G401.6 (cell line): ENCODE measurements around the gene FOXO6.

ENCODE experiments used
- FAIRE-seq: peaks from 2 replicates; lab custom pipeline; 2012; peaks lifted over from hg19 to GRCh38; lab: Jason Lieb, UNC

Gene FOXO6

DNA sequence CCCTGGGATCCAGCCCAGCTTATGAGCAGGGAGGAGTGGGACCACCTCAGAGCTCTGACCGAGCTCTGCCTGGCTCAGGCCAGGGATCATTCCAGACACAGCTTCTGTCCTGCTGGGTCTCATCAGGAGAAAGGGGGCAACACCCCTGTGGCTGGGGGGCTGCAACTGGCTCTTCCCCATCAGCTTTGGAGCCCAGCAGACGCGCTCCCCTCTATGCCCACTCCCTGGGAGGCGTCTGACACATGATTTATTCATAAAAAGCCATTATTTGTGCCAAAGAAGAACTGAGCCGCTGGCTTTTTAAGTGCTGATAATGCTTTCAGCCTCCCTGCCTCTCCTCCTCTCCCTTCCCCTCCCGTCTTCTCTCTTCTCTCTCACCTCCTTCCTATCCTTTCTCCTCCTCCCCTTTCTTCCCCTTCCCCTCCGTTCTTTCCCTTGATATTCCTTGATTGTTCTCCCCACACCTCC, 25.0 kb downstream of the FOXO6 start:
- FAIRE-seq: no peak

DNA sequence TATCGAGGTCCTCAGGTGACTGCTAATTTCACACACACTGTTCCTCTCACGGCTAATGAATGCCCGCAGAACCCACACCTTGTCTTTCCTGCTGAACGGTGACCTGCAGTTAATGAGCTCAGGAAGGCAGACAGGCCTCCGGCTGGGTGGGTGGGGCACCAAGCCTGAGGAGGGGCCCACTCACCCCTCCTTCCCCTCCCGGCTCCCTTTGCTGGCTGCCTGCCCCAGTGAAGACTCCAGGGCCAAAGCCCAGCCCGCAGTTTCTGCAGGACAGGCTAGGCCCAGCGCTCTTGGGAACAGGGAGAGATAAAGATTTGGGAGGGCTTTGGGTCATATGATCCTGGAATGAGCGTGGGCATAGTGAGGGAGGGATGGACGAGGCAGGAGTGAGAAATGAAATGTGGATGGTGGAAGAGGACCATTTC, 26.4 kb downstream of the FOXO6 start:
- no peak for FAIRE-seq

DNA sequence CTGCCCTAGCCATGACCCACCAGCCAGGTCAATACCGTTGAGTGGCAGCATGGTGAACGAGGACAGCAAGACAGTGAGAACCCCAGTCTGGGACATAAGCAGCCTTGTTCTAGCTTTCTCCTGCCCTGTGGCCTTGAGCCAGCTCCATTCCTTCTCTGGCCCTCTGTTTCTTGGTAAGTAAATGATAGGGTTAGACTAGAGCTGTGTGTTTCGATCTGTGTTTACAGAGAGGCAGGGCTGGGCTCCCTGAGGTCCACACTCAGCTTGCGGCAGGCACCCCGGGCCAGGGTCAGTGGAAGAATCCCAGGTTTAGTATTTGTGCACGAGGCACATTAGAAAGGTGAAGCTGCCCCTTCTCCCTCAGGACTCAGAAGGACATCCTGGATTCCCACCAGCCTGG, 27.3 kb downstream of the FOXO6 start:
- no peak for FAIRE-seq

DNA sequence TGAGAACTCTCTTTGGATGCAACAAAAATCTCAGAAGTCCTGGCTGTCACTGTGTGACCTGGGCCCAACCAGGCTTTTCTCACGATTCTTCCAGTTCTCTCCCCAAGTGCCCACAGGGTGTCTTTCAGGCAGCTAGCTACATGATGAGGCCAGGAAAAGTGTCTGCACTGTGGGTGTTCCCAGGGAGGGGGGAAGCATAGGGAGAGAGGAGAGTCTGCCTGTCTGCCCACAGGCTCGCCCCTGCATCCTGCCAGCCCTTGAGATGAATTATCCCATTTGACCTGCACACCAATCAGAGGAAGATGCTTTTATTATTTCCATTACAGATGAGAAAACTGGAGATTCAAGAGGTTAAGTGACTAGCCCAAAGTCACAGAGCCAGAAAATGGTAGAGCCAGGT, 27.8 kb downstream of the FOXO6 start:
- no peak for FAIRE-seq

DNA sequence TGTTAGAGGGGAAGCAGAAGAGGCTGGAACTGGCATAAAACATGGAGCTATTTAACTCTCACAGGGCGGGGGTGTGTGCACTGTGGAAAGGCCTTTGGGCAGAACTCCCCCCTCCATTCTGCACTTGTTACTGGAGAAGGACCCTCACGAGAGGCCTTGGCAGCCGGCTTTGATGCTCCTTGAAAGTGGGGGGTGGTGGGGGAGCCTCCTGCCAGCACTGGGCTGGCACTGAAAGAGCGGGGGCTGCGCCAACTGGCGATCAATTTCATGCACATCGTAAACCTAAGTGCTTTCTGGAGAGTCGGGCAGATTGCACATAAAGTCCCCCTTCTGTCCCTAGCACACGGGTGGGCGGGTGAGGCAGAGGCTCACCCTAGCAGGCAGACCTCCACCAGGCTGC, 28.9 kb downstream of the FOXO6 start:
- no peak for FAIRE-seq

DNA sequence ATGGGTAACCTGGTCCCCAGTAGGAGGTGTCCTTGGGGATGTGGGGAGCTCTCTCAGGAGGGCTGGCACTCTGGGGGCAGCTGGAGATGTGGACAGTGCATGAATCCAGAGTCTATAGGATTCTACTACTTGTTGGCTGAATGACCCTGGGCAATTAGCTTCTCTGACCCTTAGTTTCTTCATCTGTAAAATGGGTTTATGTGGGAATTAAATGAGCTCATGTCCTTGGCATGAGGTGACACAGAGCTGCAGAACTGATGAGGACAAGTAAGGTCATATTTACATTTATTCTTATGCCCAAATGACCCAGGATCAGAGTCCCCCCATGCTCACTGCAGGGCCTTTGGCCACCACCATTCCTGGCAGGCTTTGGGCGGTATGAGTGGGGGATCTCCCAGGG, 29.3 kb downstream of the FOXO6 start:
- no peak for FAIRE-seq

DNA sequence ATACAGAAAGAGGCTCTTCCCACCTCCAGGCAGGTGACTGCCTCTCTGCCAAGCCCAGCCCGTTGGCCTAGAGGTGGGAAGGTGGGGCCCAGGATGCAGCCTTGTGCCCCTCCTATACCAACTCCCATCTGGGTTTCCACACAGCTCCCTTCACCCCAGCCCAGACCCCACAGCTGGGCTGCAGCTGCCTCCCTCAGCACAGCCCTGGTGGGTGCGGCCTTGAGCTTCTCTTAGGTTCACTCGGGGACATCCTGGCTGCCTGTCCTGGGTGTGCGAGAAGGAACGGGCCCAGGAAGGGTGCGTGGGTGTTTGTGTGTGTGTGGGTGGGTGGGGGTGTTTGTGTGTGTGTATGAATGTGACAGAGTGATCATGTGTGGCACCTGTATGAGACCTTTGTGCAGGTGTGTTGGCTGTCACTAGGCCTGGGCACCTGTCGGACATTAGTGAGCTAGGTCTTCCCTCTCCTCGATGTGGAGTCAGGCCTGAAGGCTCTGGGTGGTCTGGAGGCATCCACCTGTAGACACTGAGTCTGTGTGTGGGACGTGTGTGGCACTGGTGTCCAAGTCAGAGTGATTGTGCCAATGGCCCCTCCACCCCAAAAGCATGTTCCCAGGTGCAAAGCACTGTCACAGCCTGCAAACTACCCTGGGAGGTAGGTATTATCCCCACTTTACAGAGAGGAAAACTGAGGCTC, 30.7 kb downstream of the FOXO6 start:
- no peak for FAIRE-seq

DNA sequence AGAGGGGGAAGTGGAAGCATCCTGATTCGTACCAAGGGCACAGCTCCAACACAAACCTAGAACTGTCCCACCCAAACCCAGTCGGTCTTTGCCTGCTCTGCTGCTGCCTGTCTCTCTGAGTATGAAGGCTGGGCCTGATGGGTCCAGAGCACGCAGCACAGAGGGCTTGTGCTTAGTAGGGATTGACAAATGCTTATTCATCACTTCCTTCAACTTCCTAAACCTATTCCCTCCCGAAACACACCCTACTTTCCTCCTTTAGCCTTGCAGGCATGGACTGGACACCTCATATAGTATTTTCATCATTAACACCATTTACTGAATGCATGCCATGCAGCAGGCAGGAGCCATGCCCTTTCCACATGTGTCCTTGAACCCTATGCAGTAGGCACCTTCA, 31.3 kb downstream of the FOXO6 start:
- no peak for FAIRE-seq

DNA sequence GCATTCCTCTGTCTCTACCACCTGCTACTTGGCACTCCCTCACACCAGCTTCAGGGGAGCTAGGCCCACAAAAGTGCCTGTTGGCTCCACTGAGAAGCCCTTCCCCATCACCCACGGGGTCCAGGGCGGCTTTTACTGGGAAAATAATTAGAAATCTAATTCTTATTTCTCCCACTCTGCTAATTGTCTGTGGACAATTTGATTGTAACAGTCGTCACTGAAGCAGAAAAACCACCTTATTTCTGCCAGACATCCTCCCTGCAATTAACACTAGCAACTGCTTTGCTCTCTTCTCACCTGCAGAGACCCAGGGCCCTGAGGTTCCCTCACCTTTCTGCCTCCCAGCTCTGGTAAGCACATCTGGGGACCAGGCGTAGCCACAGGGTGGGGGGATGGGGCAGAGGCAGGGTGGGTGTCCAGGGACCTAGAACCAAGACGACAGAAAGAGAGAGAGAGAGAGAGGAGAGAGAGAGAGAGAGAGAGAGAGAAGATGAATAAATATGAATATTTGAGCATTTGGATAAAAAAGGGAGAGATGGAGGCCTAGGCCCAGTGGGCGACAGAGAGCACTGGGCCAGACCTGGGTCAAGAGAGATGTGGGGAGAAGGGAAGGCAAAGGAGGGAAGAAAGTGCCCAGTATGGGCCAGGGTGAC, 32.6 kb downstream of the FOXO6 start:
- FAIRE-seq: no peak

DNA sequence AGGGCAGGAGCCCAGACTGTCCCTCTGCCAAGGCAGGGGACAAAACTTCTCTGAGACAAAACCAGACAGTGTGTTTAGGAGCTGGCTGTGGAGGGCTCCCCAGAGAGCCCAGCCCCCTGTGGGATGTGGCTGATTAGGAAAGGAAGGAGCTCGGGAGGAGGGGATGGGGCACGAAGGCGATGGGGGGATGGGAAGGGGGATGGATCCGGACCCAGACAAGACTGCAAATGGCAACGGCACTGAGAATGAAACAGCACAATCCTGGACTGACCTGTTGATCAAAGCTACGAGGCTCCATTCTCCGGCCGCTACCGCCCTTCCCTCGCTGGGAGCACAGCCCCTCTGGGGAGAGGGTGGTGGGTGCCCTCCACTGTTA, 33.1 kb downstream of the FOXO6 start:
- FAIRE-seq: no peak

DNA sequence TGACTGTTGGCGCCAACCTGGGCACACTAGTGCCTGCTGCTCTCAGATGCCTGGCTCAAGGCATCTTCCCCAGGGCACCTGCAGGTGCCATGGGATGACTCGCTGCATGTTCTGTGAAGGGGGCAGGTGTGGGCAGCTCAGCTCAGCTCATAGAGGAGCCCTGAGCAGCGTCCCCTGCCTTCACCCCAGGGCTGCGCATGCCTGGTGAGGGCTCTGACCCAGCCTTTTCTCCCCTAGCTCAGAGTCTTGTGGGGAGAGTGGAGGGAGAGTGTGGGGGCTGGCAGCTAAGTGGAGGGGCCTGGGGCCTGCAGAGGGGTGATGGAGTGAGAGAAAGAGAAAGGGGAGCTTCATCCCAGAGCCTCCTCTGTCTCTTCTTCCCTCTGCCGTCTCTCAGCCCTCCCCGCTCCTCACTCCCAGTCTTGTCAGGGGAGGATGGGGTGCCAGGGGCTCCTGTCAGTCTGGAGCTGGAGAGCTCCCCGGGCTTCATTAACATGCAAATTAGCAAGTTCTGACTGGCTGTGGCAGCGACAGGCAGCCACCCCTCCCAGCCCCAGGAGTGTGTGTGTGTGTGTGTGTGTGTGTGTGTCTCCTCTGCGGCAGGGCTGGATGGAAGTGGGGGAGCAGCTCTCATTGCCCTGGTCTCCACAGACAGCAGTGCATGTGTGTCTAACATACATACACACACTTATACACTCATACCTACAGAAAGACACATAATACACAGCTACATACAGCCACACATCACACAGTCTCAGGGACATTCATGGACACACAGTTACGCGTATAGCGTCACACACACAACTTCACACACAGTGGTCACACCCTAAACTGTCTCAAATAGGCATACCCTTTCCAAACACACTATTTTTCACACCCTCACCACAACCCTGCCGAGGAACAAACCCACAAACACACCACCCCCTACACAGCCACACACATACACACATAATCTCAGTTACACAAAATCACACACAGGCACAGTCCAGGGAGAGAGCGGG, 34.0 kb downstream of the FOXO6 start:
- no peak for FAIRE-seq

DNA sequence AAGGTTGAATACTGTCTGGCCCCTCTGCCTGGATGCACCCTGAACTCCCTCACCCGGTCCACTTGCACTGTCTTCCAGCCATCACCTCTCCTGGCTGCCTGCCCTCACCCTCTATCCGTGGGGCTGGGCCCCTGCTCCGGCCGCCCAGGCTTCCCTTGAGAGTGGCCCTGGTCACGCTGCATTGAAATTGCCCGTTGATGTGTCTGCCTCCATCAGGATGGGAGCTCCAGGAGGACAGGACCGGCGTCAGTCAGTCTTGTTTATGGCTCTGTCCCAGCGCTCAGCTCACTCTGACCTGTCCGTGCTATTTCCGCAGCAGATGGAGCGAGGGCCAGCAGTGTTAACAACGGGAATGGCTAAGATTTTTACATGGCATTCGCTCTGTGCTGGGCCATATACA, 34.9 kb downstream of the FOXO6 start:
- no peak for FAIRE-seq

DNA sequence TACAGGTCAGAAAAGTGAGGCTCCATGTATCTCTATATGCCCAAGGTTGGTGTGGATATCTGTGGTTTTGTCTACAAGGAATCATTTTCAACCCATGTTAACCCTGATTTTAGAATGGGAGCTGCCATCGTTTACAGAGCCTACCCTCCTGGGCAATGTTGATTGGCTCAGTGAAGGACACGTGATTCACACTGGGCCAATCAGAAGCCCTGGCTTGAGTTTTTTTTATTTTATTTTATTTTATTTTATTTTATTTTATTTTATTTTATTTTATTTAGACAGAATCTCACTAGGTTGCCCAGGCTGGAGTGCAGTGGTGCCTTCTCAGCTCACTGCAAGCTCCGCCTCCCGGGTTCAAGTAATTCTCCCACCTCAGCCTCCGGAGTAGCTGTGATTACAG, 35.8 kb downstream of the FOXO6 start:
- no peak for FAIRE-seq

DNA sequence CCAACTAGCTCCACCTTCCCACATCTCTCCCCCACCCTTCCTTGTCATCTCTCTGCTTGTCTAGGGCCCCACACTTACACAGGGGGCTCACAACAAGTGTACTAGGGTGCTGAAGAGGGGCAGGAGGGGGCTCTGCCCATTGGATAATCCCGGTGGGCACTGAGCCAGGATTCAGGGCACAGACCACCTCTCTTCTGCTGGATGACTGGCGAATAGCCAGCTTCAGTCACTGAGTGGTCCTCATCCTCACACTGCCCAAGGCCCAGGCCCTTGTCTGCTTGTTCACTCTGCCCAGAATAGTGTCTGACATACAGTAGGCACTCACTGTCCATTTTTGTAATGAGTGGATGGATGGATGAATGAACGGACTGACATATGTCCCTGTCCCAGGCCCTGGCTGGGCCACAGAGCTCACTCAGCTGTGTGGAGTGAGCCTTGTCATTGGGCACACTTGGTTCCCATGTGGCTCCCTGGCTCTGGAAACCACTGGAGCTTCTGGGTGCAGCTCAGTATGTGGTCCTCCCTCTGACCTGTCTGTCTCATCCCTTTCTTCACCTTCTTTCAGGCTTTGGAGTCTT, 36.6 kb downstream of the FOXO6 start:
- FAIRE-seq: no peak

DNA sequence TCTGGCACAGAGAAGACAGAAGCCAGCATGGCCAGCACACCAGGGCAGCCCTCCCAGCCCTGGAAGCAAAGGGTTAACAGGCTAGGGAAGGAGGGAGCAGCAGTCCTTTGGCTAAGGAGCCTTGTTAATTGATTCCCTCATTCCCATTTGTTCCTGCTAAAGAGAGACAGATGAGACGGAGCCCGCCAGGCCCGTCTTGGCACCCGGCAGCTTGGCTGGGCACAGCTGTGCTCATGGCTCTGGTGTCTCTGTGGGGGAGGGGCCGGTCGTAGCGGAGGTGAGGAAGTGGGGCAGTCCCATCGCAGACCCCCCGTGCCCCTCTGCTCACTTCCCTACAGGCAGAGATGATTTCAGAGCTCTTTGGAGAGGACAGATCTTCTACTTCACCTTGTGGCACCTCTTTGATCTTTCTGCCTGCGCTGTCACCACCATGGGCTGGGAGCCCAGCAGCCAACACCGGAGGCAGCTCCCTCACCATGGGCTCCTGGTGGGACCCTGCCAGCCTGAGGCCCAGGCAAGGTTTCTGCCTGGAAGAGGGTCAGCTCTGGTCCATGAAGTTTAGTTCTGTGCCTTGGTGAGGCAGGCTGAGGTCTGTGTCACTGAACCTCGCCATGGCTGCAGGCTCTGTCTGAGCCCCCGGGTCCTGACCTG, 38.0 kb downstream of the FOXO6 start:
- FAIRE-seq: no peak

DNA sequence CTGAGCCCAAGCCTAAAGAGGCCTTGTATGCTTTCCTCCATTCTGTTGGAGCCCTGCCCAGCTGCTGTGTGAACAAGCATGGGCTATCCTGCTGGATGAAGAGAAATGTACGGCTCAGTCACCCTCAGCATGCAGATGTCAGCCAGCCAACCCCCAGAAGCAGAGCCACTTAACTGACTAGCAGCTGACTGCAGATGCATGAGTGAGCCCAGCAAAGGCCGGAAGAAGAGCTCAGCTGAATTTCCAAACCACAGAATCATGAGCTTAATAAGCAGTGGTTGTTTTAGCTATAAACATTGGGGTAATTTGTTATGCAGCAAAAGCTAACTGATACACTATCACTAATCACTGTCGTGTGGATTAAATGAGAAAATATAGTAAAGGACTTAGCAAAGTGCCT, 39.0 kb downstream of the FOXO6 start:
- FAIRE-seq: no peak

DNA sequence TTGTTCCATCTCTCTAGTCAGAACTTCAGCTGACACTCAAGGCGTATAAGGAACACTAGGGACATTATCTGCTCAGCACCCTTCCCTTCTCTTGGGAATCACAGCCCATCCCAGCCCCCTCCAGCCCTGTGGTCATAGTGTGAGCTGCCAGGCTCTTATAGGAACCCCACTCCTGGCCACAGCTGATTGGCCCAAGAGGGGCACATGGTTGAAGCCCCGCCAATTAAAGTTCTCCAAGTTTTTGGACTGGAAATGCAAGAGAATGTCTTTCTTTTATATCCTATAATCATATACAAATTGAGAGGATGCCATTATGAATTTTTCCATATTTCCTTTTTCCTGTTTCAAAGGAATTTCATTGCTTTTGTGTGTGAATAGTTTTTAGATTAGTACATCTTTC, 40.7 kb downstream of the FOXO6 start:
- FAIRE-seq: no peak

DNA sequence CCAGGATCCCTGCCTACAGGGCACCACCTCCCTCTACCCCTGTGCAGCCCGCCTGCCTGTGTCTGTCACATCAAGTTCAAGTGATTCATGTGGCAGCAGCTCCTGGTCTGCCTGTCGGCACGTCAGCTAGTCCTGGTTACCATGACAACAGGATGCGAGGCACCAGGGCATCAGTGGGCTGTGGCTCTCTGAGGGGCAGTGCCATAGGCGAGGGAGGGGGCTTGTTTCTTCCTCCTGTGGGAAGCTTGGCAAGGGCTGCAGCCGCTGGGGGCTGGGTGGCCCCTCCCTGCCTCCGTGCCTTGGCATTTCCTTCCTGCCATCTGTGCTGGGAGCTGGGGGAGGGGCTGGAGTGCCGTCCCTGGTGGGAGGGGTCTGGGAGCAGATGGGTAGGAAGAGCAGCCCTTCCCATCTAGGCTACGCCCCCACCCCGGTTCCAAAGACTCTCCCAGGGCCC, 43.1 kb downstream of the FOXO6 start:
- no peak for FAIRE-seq

DNA sequence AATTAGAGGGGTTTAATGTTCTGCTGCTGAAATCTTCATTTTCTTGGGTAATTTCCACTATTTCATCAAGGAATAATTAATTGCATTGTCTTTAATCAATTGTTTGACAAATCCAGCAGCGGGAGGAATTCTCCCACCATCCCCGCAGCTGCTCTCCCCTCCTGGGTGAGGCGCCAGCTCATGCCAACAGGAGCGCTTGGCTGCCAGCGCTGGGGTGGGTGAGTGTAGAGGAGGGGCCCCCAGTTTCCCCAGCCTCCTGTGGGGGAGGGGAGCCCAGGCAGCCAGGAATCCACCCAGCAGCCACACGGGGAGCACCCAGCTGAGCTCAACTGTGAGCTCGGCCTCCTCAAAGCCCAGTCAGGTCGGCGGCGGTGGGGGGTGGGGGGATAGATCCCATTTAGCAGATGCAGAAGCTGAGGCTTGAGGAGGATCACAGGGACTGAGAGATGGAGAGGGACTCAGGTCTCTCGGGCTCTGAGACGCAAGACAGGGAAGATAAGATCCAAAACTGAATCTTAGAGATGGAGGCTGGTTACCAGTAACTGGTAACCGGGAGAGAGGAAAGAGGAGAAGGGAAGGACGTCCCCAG, 46.5 kb downstream of the FOXO6 start:
- no peak for FAIRE-seq

DNA sequence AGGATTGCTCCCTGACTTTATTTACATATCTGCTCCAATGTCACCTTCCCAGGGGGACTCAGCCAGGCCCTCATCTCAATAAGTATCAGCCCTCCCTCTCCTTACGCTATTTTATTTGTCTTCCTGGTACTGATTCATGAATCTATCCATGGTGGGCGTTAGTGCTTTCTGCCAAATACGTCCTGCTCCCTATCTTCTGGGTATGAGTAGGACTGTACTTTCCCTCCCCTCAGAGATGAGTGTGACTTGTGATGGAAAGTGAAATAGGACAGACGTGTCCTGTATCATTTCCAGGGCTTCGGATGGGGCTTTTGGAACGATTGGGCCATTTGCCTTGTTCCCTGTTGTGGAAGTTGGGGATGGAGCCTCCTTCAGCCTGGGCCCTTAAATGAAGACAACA, 47.5 kb downstream of the FOXO6 start:
- FAIRE-seq: no peak

DNA sequence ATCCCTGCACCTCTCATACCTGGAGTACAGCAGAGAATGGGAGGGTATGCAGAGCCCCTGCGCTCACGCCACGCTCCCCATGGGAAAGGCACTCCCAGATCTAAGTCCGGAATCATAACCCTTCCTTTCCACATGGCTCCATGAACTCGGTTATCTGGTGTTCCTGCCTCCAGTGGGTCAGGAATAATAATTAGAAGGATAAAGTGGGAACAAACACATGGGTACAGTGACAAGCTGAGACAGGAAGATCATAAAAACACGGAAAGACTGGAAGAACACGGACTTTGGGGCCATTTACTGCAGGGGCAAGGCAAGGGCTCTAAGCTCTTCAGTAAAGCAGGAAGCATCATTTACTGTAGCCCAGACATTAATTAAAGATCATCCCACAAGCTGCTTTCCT, 48.6 kb downstream of the FOXO6 start:
- no peak for FAIRE-seq

DNA sequence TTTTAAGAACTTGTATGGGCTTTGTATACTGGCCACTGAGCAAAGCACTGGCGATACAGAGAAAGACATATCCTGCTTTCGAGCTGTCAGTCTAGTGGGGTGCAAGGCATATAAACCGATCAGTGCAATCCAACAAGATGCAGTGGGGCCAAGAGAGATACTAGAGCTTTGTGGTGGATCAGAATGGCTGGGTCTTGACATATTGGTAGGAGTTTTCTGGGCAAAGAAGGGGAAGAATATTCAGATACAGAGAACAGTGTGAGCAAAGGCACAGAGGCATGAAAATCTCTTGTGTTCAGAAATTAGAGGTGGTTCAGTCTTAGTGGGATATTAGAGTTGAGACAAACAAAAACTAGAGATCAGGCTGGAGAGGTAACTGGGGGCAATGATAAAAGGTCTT, 49.2 kb downstream of the FOXO6 start:
- FAIRE-seq: no peak
